GM12865 (cell line): Measurements from ENCODE around the gene NUP88.
A peak's percentile ranks its signal among the peaks of the same experiment; 100 is the strongest.

Experiments
- DNase-seq: peaks from one replicate; pipeline ENCODE4 v3.0.0; 2010; ENCODE audit warnings: low read depth
- H3K4me3 ChIP-seq: 2 replicates; pipeline ENCODE4 v1.5.1; 2011; ENCODE audit warnings: mild to moderate bottlenecking, low read depth, low read length, control low read depth
- CTCF ChIP-seq: IDR thresholded peaks from 2 replicates; pipeline ENCODE4 v1.5.1; 2011; ENCODE audit warnings: low read length, control low read depth, low read depth, inconsistent platforms; ENCODE audit not compliant: insufficient read depth; ENCODE audit errors: missing control alignments

Gene NUP88

GRCh38 chr17:5396612-5397011, 22.9 kb downstream of the NUP88 start:
- no peak for TF ChIP-seq CTCF
- no peak for DNase-seq
- H3K4me3 ChIP-seq, result no peak overlapping the region

DNA sequence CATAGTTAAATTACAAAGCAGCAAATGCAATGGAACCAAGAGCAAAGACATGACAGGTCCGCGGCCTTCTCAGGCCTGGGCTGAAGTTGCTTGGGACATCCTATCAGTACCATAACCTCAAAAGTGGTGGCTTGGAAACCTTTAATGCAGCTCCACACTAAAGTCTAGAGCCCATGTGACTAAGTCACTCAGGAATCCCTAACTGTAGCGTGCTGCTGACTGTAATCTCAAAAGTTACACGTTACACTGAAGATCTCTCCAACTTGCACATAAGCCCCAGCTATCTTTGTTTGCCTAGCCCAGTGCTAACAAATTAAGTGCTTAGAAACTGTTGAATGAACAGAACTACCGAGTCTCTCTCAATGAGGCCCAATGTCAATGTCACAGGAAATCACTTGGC, 27.8 kb downstream of the NUP88 start:
- no peak overlapping the region for H3K4me3 ChIP-seq
- TF ChIP-seq CTCF, result no peak
- no peak for DNase-seq

GRCh38 chr17:5381542-5381941, 37.9 kb downstream of the NUP88 start:
- no peak for TF ChIP-seq CTCF
- no peak for DNase-seq
- H3K4me3 ChIP-seq, result no peak overlapping the region

DNA sequence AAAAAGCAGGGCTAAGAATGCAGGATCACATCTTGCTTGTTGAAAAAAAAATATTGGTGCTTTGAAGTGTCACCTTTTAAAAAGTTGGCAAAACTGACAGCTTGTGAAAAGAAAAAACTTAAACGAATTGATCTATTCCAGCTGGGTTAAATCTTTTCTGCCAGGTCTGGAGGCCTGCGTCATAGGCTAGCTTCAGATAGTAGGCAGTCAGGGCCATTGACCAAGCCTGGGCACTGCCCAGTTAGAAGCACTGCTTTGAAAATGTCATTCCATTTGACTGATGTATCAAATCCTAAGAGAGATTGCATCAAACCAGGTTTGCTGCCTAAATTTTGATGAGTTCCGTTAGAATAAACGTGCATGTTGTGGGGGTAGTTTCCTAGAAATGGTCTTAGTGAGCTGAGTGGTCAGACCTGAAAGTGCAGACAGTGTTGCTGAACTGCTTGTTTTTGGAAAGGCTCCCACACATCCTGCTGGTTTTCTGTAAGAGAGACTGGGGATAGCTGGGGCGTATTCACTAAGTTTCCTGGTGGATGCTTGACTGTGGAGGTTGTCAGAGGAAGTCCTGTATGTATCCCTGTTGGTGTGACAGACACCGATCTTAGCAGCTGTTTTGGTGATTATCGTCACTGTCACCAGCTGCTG, 38.8 kb downstream of the NUP88 start:
- no peak for DNase-seq
- H3K4me3 ChIP-seq, result no peak overlapping the region
- TF ChIP-seq CTCF, result no peak

DNA sequence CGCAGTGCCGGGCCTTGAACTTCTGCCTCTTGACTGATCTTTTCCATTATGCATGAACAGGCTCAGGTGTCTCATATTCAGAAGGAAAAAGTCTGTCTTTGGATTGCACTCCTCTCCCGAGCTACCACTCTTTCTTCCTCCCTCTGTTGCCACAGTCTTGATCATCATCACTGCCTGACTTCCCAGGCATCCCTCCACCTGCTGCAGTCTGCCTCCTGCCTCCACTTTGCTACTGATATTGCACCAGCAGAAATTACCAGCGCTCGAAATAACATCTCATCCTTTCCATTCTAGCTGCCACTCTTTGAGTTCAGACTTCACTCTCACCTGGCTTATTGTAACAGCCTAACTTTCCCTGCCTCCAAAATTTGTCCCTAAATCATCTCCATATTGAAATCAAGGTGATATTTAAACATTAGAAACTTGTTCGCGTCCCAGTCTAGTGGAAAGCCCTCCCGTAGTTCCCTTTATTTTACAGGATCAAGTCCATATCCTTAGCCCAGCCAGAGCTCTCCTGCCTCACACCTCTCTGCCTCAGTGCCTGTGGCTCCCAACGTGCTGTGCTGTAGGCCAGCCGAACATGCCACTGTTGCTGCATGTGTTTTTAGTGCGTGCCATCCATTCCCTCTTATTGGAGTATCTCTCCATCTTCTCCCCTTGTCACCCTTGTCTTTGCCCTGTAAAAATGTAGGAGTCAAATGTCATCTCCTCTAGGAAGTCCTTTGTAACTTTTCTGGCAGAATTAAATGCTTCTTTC, 39.9 kb downstream of the NUP88 start:
- no peak for TF ChIP-seq CTCF
- no peak for DNase-seq
- no peak overlapping the region for H3K4me3 ChIP-seq

DNA sequence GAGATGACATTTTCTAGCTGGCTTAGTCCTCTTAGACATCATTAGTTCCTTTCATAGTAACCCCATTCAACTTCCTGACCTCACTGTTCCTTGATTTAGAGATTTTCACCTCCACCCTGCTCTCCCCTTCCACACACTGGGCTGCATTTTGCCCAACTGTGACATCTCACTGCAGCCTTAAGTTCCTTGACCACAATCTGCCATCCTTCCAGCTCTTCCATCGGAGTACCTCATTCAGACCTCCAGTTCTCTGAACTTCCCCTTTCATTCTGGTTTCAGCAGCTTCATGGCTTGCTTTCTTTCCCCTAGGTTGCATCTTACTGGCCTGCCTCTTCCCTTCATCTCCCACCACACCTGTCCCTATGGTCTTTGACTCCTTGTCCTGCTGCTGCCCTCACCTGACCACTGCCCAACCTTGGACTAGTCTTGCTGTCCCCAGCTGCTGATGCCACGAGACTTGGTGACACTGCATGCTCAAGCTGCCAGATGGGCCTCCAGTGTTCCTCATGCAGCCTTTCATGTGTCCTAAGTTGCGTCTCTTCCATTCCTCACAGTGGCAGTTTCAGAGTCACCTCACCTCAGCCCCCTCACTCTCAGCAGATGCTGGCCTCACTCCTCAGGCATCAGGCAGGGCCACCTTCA, 40.8 kb downstream of the NUP88 start:
- TF ChIP-seq CTCF, result no peak
- H3K4me3 ChIP-seq, result no peak overlapping the region
- DNase-seq, result no peak

DNA sequence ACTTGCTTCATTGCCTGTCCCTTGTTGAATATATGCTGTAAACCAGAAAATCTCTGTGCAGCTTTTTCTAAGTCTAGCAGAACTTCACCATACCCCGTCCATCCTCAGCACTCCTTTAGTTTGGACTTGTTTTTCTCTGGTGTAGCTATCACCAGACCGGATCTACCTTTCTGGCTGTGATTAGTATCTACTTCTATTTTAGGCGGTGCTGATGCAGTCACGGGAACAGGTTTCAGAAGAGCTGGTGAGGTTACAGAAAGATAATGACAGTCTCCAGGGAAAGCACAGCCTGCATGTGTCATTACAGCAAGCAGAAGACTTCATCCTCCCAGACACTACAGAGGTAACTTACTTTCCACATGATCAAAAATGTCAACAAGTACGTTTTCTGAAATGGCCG, 46.4 kb downstream of the NUP88 start:
- TF ChIP-seq CTCF, result no peak
- DNase-seq, result peak; percentile 76
- H3K4me3 ChIP-seq, result no peak overlapping the region
